ENCODE data around the gene MYO1E. TPM values are rescaled to one million over a fixed set of nuclear protein-coding genes. Genes with fewer than 3 reads are reported as not detected.
"Not testable (repeated sequence)": the region's sequence is repeated elsewhere in the genome, so short reads cannot be mapped to it uniquely, and the experiment has no call there.

Gene MYO1E
- total RNA-seq, 5 donors from 2014 or later (not counting 1 experiment from before 2014, with no cell fraction given), result 1.3 to 11.7 (median 4.3) TPM

GRCh38 chr15:59340325-59340724 lies 32.3 kb downstream of the MYO1E start:
- Mint-ChIP-seq H3K4me1 (no peaks in the 10 kb centered on the region), H3K27me3 (peaks cover 4 to 15% of the 10 kb centered on the region in 2 donors), H3K36me3 (no peaks in the 10 kb centered on the region), H3K4me3 (no peak overlapping the region), H3K27ac (no peak overlapping the region), H3K9me3 (no peaks in the 10 kb centered on the region)
- no peak overlapping the region for H3K4me3 ChIP-seq (ENCODE audit: control insufficient read depth in 1 of 2, extremely low read depth in 1 of 2, low read length in 1 of 2)
- no peak for ATAC-seq (replicated peaks in 1 of 4)
- POLR2A ChIA-PET, result no interaction called here
- CTCF ChIA-PET, result interaction anchor here in 1 of 2 donors (0.7 kb wide), 1 partner anchor 11 kb away, joined by 5 read pairs; no protein-coding TSS in a partner anchor
- WGBS (ENCODE audit: insufficient coverage), result no CpG with 5 or more reads among the region's 5 CpGs
- no peak for DNase-seq
- no peaks in the 10 kb centered on the region for H3K36me3 ChIP-seq (ENCODE audit: control insufficient read depth in 2 of 2, extremely low read depth in 1 of 2, insufficient read depth in 1 of 2, low read length in 1 of 2)
- H3K27ac ChIP-seq (ENCODE audit: low read length), result no peak overlapping the region
- H3K4me1 ChIP-seq (ENCODE audit: control insufficient read depth in 1 of 2, extremely low read depth in 1 of 2, insufficient read depth in 2 of 2, low read length in 2 of 2), result no peaks in the 10 kb centered on the region
- H3K27me3 ChIP-seq (replicated peaks in 1 of 2; ENCODE audit: control insufficient read depth in 2 of 2, extremely low read depth in 1 of 2, insufficient read depth in 2 of 2, low read length in 1 of 2), result no peaks in the 10 kb centered on the region
- H3K9me3 ChIP-seq, result no peaks in the 10 kb centered on the region

- H3K4me3 ChIP-seq (ENCODE audit: control insufficient read depth in 1 of 2, extremely low read depth in 1 of 2, low read length in 1 of 2), result no peak overlapping the region
- Mint-ChIP-seq H3K27ac (no peak overlapping the region), H3K36me3 (no peaks in the 10 kb centered on the region), H3K27me3 (peaks cover 0 to 9% of the 10 kb centered on the region in 2 donors), H3K4me3 (no peak overlapping the region), H3K4me1 (no peaks in the 10 kb centered on the region), H3K9me3 (no peaks in the 10 kb centered on the region)
- no CpG with 5 or more reads among the region's 3 CpGs for WGBS (ENCODE audit: insufficient coverage)
- ChIA-PET CTCF (no interaction called here), POLR2A (interaction anchor here in 1 of 2 donors (0.6 kb wide), 1 partner anchor 13 kb away, joined by 4 read pairs; no protein-coding TSS in a partner anchor)
- no peaks in the 10 kb centered on the region for H3K4me1 ChIP-seq (ENCODE audit: control insufficient read depth in 1 of 2, extremely low read depth in 1 of 2, insufficient read depth in 2 of 2, low read length in 2 of 2)
- H3K9me3 ChIP-seq, result no peaks in the 10 kb centered on the region
- ATAC-seq (replicated peaks in 1 of 4), result no peak
- DNase-seq, result no peak
- no peak overlapping the region for H3K27ac ChIP-seq (ENCODE audit: low read length)
- H3K27me3 ChIP-seq (replicated peaks in 1 of 2; ENCODE audit: control insufficient read depth in 2 of 2, extremely low read depth in 1 of 2, insufficient read depth in 2 of 2, low read length in 1 of 2), result no peaks in the 10 kb centered on the region
- H3K36me3 ChIP-seq (ENCODE audit: control insufficient read depth in 2 of 2, extremely low read depth in 1 of 2, insufficient read depth in 1 of 2, low read length in 1 of 2), result no peaks in the 10 kb centered on the region
Observed at GRCh38 chr15:59339252-59339672, 33.4 kb downstream of the MYO1E start.

DNA sequence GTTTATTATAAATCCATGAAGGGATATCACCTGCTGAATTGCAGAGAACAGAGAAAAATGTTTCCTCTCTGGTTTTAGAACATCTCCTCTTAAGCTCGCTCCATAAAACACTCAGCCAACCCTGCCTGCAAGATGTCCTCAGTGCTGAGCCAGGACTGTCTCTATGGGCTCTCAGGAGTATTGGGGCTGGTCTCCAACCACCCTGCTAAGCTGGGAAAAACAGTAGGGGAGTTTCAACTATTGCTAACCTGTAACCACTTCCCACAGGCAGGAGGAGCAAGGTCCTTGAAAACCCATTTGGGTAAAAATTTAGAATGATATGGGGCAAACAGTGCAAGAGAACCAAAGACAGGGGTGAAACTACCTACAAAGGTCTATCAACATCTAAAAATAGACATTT lies 34.3 kb downstream of the MYO1E start:
- H3K36me3 Mint-ChIP-seq, result no peaks in the 10 kb centered on the region
- H3K4me3 ChIP-seq (ENCODE audit: control insufficient read depth in 1 of 2, extremely low read depth in 1 of 2, low read length in 1 of 2), result no peak overlapping the region
- no peak overlapping the region for H3K27ac Mint-ChIP-seq
- H3K9me3 Mint-ChIP-seq, result no peaks in the 10 kb centered on the region
- H3K27me3 Mint-ChIP-seq, result peaks cover 2 to 4% of the 10 kb centered on the region in 2 donors
- no peaks in the 10 kb centered on the region for H3K4me1 Mint-ChIP-seq
- ATAC-seq (replicated peaks in 1 of 4), result no peak
- ChIA-PET CTCF (no interaction called here), POLR2A (no interaction called here)
- no CpG with 5 or more reads among the region's 1 CpG for whole genome bisulfite sequencing (ENCODE audit: insufficient coverage)
- no peak for DNase-seq
- no peaks in the 10 kb centered on the region for H3K4me1 ChIP-seq (ENCODE audit: control insufficient read depth in 1 of 2, extremely low read depth in 1 of 2, insufficient read depth in 2 of 2, low read length in 2 of 2)
- H3K9me3 ChIP-seq, result no peaks in the 10 kb centered on the region
- H3K27ac ChIP-seq (ENCODE audit: low read length), result no peak overlapping the region
- no peaks in the 10 kb centered on the region for H3K27me3 ChIP-seq (replicated peaks in 1 of 2; ENCODE audit: control insufficient read depth in 2 of 2, extremely low read depth in 1 of 2, insufficient read depth in 2 of 2, low read length in 1 of 2)
- H3K4me3 Mint-ChIP-seq, result no peak overlapping the region
- H3K36me3 ChIP-seq (ENCODE audit: control insufficient read depth in 2 of 2, extremely low read depth in 1 of 2, insufficient read depth in 1 of 2, low read length in 1 of 2), result no peaks in the 10 kb centered on the region

- H3K4me1 ChIP-seq (ENCODE audit: control insufficient read depth in 1 of 2, extremely low read depth in 1 of 2, insufficient read depth in 2 of 2, low read length in 2 of 2); H3K27ac Mint-ChIP-seq; ATAC-seq (replicated peaks in 1 of 4); H3K4me1 Mint-ChIP-seq; H3K36me3 ChIP-seq (ENCODE audit: control insufficient read depth in 2 of 2, extremely low read depth in 1 of 2, insufficient read depth in 1 of 2, low read length in 1 of 2); H3K9me3 Mint-ChIP-seq; H3K27ac ChIP-seq (ENCODE audit: low read length); H3K27me3 Mint-ChIP-seq; H3K36me3 Mint-ChIP-seq; H3K9me3 ChIP-seq; H3K4me3 ChIP-seq (ENCODE audit: control insufficient read depth in 1 of 2, extremely low read depth in 1 of 2, low read length in 1 of 2); DNase-seq; H3K27me3 ChIP-seq (replicated peaks in 1 of 2; ENCODE audit: control insufficient read depth in 2 of 2, extremely low read depth in 1 of 2, insufficient read depth in 2 of 2, low read length in 1 of 2); POLR2A ChIA-PET; H3K4me3 Mint-ChIP-seq: not testable (repeated sequence)
- CTCF ChIA-PET, result interaction anchor here in 1 of 2 donors (0.9 kb wide), 1 partner anchor 36 kb away, joined by 3 read pairs; no protein-coding TSS in a partner anchor
- 87% methylated on average over 3 of the region's 4 CpGs for WGBS (ENCODE audit: insufficient coverage)
Observed at GRCh38 chr15:59336725-59337124, 35.9 kb downstream of the MYO1E start.

GRCh38 chr15:59335207-59335786 lies 37.4 kb downstream of the MYO1E start:
- Histone ChIP-seq H3K27ac (ENCODE audit: low read length) (no peak overlapping the region), H3K9me3 (no peaks in the 10 kb centered on the region), H3K4me3 (ENCODE audit: control insufficient read depth in 1 of 2, extremely low read depth in 1 of 2, low read length in 1 of 2) (no peak overlapping the region), H3K27me3 (replicated peaks in 1 of 2; ENCODE audit: control insufficient read depth in 2 of 2, extremely low read depth in 1 of 2, insufficient read depth in 2 of 2, low read length in 1 of 2) (peaks cover 0 to 3% of the 10 kb centered on the region in 2 experiments), H3K4me1 (ENCODE audit: control insufficient read depth in 1 of 2, extremely low read depth in 1 of 2, insufficient read depth in 2 of 2, low read length in 2 of 2) (no peaks in the 10 kb centered on the region), H3K36me3 (ENCODE audit: control insufficient read depth in 2 of 2, extremely low read depth in 1 of 2, insufficient read depth in 1 of 2, low read length in 1 of 2) (no peaks in the 10 kb centered on the region)
- H3K27me3 Mint-ChIP-seq, result peaks cover 2 to 3% of the 10 kb centered on the region in 2 donors
- no peaks in the 10 kb centered on the region for H3K9me3 Mint-ChIP-seq
- no peaks in the 10 kb centered on the region for H3K36me3 Mint-ChIP-seq
- no peaks in the 10 kb centered on the region for H3K4me1 Mint-ChIP-seq
- ATAC-seq (replicated peaks in 1 of 4) (no peak), DNase-seq (no peak)
- WGBS (ENCODE audit: insufficient coverage), result 90% methylated on average over 2 of the region's 10 CpGs
- ChIA-PET CTCF (interaction anchor here (0.7 to 0.9 kb wide), 2 partner anchors 32 to 36 kb away, joined by 3 to 12 read pairs; no protein-coding TSS in a partner anchor), POLR2A (no interaction called here)
- no peak overlapping the region for H3K4me3 Mint-ChIP-seq
- no peak overlapping the region for H3K27ac Mint-ChIP-seq

DNA sequence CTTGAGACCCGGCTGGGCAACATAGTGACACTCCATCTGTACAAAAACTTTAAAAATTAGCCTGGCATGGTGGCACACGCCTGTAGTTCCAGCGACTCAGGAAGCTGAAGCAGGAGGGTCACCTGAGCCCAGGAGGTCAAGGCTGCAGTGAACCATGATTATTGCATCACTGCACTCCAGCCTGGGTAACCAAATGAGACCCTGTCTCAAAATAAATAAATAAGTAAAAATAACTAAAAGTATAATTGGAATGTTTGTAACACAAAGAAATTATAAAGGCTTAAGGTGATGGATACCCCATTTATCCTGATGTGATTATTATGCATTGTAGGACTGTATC lies 38.6 kb downstream of the MYO1E start:
- Mint-ChIP-seq H3K4me3 (no peak overlapping the region), H3K27me3 (peaks cover 2 to 3% of the 10 kb centered on the region in 2 donors), H3K4me1 (no peaks in the 10 kb centered on the region), H3K9me3 (no peaks in the 10 kb centered on the region), H3K36me3 (no peaks in the 10 kb centered on the region), H3K27ac (no peak overlapping the region)
- no peaks in the 10 kb centered on the region for H3K36me3 ChIP-seq (ENCODE audit: control insufficient read depth in 2 of 2, extremely low read depth in 1 of 2, insufficient read depth in 1 of 2, low read length in 1 of 2)
- CTCF ChIA-PET, result no interaction called here
- H3K4me3 ChIP-seq (ENCODE audit: control insufficient read depth in 1 of 2, extremely low read depth in 1 of 2, low read length in 1 of 2), result no peak overlapping the region
- ATAC-seq (replicated peaks in 1 of 4) (no peak), DNase-seq (no peak)
- H3K27ac ChIP-seq (ENCODE audit: low read length), result no peak overlapping the region
- H3K4me1 ChIP-seq (ENCODE audit: control insufficient read depth in 1 of 2, extremely low read depth in 1 of 2, insufficient read depth in 2 of 2, low read length in 2 of 2), result no peaks in the 10 kb centered on the region
- POLR2A ChIA-PET, result no interaction called here
- H3K27me3 ChIP-seq (replicated peaks in 1 of 2; ENCODE audit: control insufficient read depth in 2 of 2, extremely low read depth in 1 of 2, insufficient read depth in 2 of 2, low read length in 1 of 2), result peaks cover 0 to 3% of the 10 kb centered on the region in 2 experiments
- WGBS (ENCODE audit: insufficient coverage), result 90% methylated on average over 3 of the region's 3 CpGs
- no peaks in the 10 kb centered on the region for H3K9me3 ChIP-seq
